GM18520 (cell line): ENCODE measurements around the gene C1orf35.

Experiments
- ATAC-seq: cut with Tn5 transposase; IDR thresholded peaks from one replicate; pipeline ENCODE4 v1.9.1; 2021; ENCODE audit not compliant: unreplicated experiment

C1orf35 gene

GRCh38 chr1:228081144-228081543 lies 22.0 kb downstream of the C1orf35 start:
- ATAC-seq: no peak

- no peak for ATAC-seq
These were observed 23.4 kb downstream of the C1orf35 start for GRCh38 chr1:228079601-228080263.

- ATAC-seq: no peak
These were observed 24.1 kb downstream of the C1orf35 start for GRCh38 chr1:228079013-228079412.

- no peak for ATAC-seq
These were observed 25.4 kb downstream of the C1orf35 start for GRCh38 chr1:228077565-228078330.

- ATAC-seq: no peak
These were observed 26.2 kb downstream of the C1orf35 start for GRCh38 chr1:228076796-228077430.

- no peak for ATAC-seq
These were observed 27.3 kb downstream of the C1orf35 start for GRCh38 chr1:228075801-228076271.

GRCh38 chr1:228074954-228075730 lies 28.0 kb downstream of the C1orf35 start:
- no peak for ATAC-seq

- no peak for ATAC-seq
These were observed 29.1 kb downstream of the C1orf35 start for GRCh38 chr1:228073857-228074545.

- ATAC-seq: no peak
These were observed 29.9 kb downstream of the C1orf35 start for GRCh38 chr1:228073061-228073856.

GRCh38 chr1:228072658-228073043 lies 30.5 kb downstream of the C1orf35 start:
- no peak for ATAC-seq

- no peak for ATAC-seq
These were observed 31.1 kb downstream of the C1orf35 start for GRCh38 chr1:228071839-228072657.

- no peak for ATAC-seq
These were observed 32.3 kb downstream of the C1orf35 start for GRCh38 chr1:228070851-228071250.

GRCh38 chr1:228070173-228070572 lies 33.0 kb downstream of the C1orf35 start:
- ATAC-seq: no peak

GRCh38 chr1:228068359-228068758 lies 34.8 kb downstream of the C1orf35 start:
- ATAC-seq: no peak

GRCh38 chr1:228066891-228067654 lies 36.1 kb downstream of the C1orf35 start:
- ATAC-seq: no peak

- ATAC-seq: no peak
These were observed 36.7 kb downstream of the C1orf35 start for GRCh38 chr1:228066416-228066815.

GRCh38 chr1:228065543-228066347 lies 37.4 kb downstream of the C1orf35 start:
- ATAC-seq: no peak
